ENCODE results near the gene PTPRD. TPM values are rescaled to one million over a fixed set of nuclear protein-coding genes. Genes with fewer than 3 reads are reported as not detected.

PTPRD gene
- total RNA-seq, 1 experiment from 2014 or later: 0.02 TPM

- BruUV-seq (replicated peaks): no TSS peak
- no peak for DNase-seq (ENCODE audit: low read depth, low spot score)
- ATAC-seq: no peak
- H3K9ac ChIP-seq (ENCODE audit: low read length): no peak overlapping the region
- H3K79me2 ChIP-seq (ENCODE audit: insufficient read depth, low read length): no peaks in the 10 kb centered on the region
- H3K4me3 ChIP-seq (replicated peaks in 1 of 2; ENCODE audit: low read depth in 1 of 2, low read length in 2 of 2): no peak overlapping the region
- CTCF ChIA-PET: no interaction called here
- intact Hi-C loops (cut with micrococcal nuclease): no loop called here
- H3K27me3 ChIP-seq (ENCODE audit: insufficient read depth, low read length): no peaks in the 10 kb centered on the region
- H3K9me2 ChIP-seq (ENCODE audit: insufficient read depth): no peaks in the 10 kb centered on the region
- no peak overlapping the region for H3K4me2 ChIP-seq (ENCODE audit: low read length)
- H3K9me3 ChIP-seq (ENCODE audit: control insufficient read depth in 1 of 2, insufficient read depth in 1 of 2, low read depth in 1 of 2, low read length in 2 of 2): peaks cover 0 to 31% of the 10 kb centered on the region in 2 experiments; a peak in 2 of 4 replicates
- no peak overlapping the region for H3K27ac ChIP-seq (ENCODE audit: low read depth, low read length)
- RAD21 ChIA-PET (ENCODE audit: low non-redundant PET in 1 of 2, low total read pairs in 2 of 2, uncharacterized antibody in 2 of 2, unreplicated experiment in 2 of 2): no interaction called here
- no peaks in the 10 kb centered on the region for H3K36me3 ChIP-seq (ENCODE audit: control insufficient read depth in 1 of 2, insufficient read depth in 2 of 2, low read length in 2 of 2)
- no peaks in the 10 kb centered on the region for H3K4me1 ChIP-seq (ENCODE audit: control insufficient read depth in 1 of 2, insufficient read depth in 2 of 2, low read length in 2 of 2)
- no peak for TF ChIP-seq MAX (IDR thresholded peaks at IDR 0.05)
- TF ChIP-seq EZH2phosphoT487 (IDR thresholded peaks at IDR 0.05; ENCODE audit: borderline replicate concordance): no peak
- TF ChIP-seq EGR1 (IDR thresholded peaks at IDR 0.05; ENCODE audit: low read depth): no peak
- no peak for TF ChIP-seq YY1 (IDR thresholded peaks at IDR 0.05; ENCODE audit: extremely low read depth, insufficient replicate concordance, low read depth, low read length)
- no peak for TF ChIP-seq SRF (IDR thresholded peaks at IDR 0.05; ENCODE audit: low read depth)
- no peak for TF ChIP-seq JUND (IDR thresholded peaks at IDR 0.05)
- TF ChIP-seq POLR2A (IDR thresholded peaks at IDR 0.05; ENCODE audit: borderline replicate concordance, extremely low read depth, insufficient read depth, insufficient read length): no peak
- TF ChIP-seq ZBTB33 (IDR thresholded peaks at IDR 0.05; ENCODE audit: extremely low read depth, insufficient replicate concordance, low read length): no peak
- TF ChIP-seq EZH2 (IDR thresholded peaks at IDR 0.05): no peak
- TF ChIP-seq POLR2AphosphoS5 (IDR thresholded peaks at IDR 0.05; ENCODE audit: low read depth, low read length): no peak
- no peak for TF ChIP-seq CBX3 (IDR thresholded peaks at IDR 0.05; ENCODE audit: low read depth)
- no peak for TF ChIP-seq CEBPB (IDR thresholded peaks at IDR 0.05; ENCODE audit: low read depth)
- no peaks in the 10 kb centered on the region for H4K20me1 ChIP-seq (ENCODE audit: insufficient read depth)
- POLR2A ChIA-PET: no interaction called here
- H2AFZ ChIP-seq (ENCODE audit: low read depth, low read length, poor library complexity, severe bottlenecking): no peak overlapping the region
Observed at GRCh38 chr9:8917956-8918739, 1694.7 kb downstream of the PTPRD start.
